Activated CD4-positive, alpha-beta T cell treated with anti-CD3 and anti-CD28 coated beads, Interleukin-10, Interleukin-2, amounts not matched to agents 100 ng/mL and 50 ng/mL, durations not matched to agents 16 hours and 8 hours (primary cell): ENCODE measurements around the gene ZFYVE28.

Experiments
- DNase-seq: peaks from one replicate; pipeline ENCODE4 v3.0.0-alpha.2; 2020

Gene ZFYVE28

GRCh38 chr4:2297606-2298531 is 120.6 kb downstream of the ZFYVE28 start:
- DNase-seq = no peak

DNA sequence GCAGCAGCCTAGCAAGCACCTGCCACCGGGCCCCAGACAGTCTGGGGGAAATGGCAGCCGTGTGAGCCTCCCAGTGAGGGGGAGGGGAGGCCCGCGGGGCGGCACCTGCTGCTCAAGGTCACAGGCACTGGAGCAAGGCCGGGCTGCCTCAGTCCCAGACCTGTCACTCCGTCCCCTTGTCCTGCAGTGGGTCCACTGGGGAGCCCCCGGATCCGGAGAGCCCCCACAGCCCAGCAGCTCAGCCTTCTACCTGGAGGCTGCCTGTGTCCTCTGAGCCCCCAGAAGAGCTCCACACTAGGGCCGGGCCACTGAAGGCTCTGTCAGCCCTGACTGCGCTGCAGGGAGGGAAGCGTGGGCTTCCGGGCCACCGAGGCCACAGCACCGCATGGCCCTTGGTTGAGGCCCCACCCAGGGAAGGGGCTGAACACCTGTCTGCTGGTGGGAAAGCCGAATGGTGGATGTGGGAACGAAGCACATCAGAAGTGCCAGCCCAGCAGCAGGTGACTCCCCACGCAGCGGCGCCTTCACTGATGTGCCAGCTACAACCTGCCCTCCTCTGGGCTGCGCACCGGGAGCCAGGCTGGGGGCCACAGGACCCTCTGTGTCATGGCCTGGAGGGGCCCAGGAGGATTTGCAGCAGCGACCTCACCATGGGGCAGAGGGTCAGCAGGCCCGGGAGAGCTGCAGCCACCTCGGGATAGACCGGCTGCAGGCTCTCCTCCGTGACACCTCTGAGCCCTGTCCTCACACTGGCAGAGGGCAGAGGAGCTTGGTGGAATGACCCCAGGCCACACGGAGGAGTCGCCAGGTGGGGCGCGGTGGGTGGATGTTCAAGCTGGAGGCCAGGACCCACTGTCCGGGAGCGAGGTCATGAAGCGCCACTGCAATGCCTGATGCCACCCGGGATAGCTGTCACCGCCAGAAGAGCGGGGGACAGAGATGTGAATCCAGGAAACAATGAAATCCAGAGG is 121.5 kb downstream of the ZFYVE28 start:
- DNase-seq = no peak

GRCh38 chr4:2295900-2296442 is 122.5 kb downstream of the ZFYVE28 start:
- DNase-seq = no peak

- no peak for DNase-seq
Measured at GRCh38 chr4:2295500-2295899, 122.9 kb downstream of the ZFYVE28 start.

GRCh38 chr4:2292646-2293108 is 125.8 kb downstream of the ZFYVE28 start:
- DNase-seq = no peak

DNA sequence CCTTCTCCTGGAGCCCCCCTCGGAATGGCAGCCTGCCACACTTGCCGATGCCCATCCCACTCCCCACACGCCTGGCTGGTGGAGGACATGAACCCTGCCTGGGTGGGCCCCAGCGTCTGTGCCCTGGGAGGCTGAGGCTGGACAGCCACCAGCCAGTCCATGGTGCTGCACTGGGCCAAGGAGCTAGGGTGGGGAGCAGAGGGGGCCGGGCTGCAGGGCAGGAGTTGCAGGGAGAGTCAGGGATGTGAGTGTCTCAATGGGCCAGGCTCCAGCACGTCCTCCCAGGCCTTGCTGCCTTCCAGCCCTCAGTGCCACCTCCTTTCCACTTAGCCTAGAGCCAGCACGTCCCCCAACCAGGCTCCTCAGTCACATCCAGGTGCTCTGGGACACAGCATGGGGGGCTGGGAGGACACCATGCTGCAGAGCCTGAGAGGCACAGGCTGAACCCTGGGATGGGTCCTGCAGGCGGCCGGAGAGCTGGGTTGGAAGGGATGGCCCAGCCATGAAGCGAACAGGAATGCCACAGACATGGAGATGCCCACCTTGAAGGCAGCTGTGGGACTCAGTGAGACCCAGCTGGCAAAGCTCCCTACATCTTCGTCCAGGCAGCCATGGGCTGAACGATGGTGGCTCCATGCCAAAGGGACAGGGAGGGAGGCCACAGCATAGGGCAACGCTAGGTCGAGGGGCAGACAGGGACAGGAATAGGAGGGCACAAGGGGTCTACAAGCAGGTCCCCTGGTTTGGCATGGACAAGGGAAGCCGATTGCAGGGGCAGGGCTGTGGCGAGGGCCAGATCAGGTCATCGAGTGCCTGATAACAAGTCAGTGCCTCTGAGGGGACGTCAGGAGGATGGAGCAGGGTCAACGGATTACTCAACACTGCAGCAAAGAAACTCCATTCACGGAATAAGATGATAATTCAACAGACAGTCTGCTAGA is 126.5 kb downstream of the ZFYVE28 start:
- no peak for DNase-seq

DNA sequence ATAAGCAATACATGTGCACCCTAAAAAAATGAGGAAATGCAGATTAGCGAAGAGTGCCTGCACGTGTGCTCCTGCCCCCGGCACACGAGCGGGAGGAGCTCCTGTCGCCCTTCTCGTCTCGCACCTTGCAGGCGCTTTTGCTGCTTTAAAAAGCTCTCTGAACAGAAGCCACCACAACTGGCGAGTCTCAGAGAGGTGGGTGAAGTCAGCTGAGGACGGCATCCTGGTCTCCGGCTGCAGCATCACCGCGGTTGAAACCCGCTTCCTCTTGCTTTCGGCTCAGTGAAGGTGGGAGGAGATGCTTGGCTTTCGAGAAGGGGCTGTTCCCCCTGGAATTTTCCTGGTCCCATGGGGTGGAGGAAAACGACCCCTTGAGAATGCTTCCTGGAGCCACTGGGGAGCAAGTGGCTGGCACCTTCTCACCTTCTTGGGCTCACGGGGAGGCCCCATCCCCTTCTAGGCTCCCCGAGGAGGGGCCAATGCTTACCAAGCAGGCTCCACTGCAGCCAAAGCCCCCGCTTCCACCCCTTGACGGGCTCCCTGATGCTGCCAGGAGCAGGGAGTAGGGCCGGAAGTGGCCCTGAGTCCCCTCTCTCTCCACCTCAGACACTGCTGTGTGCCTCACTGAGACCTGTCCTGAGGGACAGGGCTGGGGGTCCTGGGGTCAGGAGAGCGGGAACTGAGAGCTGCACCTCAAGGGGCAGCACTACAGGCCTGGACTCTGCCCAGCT is 127.3 kb downstream of the ZFYVE28 start:
- peak; percentile 64 for DNase-seq

GRCh38 chr4:2290488-2290887 is 128.0 kb downstream of the ZFYVE28 start:
- DNase-seq = no peak

- no peak for DNase-seq
Measured at GRCh38 chr4:2289955-2290333, 128.5 kb downstream of the ZFYVE28 start.

DNA sequence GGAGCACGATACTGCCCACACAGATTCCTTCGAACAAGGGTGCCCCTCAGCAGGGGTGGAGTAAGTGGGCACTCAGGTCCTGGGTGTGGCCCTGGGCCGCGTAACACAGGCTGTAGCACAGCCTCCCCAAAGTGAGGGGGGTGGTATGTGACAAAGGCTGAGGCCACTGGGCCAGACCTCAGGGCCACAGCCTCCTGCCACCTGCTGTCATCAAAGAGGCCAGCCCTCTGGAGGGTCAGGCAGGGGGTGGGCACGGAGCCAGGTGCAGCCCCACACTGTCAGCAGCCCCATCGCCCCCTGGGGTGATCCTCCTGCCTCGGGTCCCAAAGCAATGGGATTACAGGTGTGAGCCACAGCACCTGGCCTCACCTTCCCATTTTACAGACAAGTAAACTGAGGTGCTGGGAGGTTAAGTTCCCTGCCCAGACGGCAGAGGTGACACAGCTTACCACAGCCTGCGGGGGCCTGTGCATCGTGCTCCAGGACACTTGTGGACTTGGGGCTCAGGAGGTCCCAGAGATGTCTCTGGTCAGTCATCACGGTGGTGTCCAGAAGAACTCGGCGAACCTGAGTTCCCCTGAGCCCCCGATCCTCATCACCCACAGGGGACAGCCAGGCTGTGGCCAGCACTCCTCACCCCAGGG is 129.0 kb downstream of the ZFYVE28 start:
- no peak for DNase-seq

- DNase-seq = no peak
Measured at GRCh38 chr4:2288051-2288541, 130.3 kb downstream of the ZFYVE28 start.

GRCh38 chr4:2287594-2287915 is 130.9 kb downstream of the ZFYVE28 start:
- DNase-seq = no peak

- no peak for DNase-seq
Measured at GRCh38 chr4:2286904-2287593, 131.4 kb downstream of the ZFYVE28 start.

DNA sequence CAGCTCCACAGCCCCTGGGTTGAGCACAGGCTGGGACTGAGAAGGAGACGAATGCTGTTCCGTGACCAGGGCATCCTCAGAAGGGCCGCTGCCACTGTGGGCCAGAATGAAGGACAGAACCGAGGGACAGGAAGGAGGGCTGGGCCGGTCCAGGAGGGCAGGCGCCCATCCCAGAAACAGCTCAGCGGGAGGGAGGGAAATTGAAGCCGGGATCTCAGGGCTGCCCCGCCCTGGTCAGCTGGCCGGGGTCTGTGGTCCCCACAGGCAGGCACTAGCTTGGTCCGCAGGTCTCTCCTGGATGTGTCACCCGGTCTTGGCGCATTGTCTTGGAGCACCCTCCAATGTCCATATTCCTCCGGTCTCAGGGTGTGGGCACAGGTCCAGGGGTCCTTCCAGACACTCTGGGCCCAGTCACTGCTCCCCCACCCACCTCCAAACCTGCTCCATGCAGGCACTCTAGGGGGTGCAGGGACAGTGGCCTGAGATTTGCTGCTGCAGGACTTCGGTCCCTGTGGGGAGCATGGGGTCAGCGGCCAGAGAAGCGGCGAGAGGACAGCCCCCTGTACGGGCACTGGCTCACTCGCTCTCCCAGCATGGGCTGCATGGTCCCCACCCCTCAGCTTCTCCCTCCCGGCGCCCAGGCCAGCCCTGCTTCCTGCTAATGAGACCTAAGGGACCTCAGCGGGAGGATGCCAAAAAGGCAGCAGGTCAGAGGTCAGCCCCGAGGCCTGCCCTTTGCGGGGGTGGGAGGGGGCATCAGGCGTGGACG is 132.6 kb downstream of the ZFYVE28 start:
- no peak for DNase-seq

DNA sequence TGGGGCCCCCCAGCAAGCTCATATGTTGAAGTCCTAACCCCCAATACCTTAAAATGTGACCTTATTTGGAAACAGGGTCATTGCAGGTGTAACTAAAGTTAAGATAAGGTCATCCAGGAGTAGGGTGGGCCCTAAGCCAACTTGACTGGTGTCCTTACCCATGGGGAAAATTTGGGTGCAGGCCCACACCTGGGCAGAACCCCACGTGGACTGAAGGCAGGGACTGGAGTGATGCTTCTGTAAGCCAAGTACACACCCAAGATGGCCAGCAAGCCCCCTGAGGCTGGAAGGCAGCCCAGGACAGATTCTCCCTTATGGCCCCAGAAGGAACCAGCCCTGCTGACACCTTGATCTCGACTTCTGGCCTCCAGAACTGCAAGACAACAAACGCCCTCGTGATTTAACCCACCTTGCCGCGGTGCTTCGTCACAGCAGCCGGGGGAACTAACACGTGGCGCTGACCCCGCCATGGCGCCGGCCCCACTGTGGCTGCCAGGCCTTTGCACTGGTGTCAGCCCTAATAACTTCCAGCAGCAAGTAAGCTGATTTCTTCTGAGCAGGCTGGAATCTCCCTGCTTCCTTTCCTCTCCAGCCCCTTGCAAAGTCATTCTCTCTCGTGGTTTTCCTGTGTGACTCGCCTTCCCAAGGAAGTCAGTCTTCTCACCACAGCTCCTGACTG is 133.4 kb downstream of the ZFYVE28 start:
- no peak for DNase-seq

- DNase-seq = no peak
Measured at GRCh38 chr4:2284161-2284933, 134.1 kb downstream of the ZFYVE28 start.

DNA sequence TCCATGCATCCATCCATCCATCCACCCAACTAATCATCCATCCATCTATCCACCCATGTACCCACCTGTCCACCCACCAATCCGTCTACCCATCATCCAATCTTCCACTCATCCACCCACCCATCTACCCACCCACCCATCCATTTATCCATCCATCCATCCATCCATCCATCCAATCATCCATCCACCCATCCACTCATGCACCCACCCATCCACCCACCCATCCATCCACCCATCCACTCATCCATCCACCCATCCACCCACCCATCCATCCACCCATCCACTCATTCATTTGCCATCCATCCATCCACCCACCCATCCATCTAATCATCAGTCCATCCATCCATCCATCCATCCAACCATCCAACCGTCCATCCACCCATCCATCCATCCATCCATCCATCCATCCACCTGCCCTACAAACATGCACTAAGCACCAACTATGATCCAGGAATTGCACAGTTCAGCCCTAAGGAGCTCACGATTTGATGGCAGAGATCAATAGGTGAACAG is 135.2 kb downstream of the ZFYVE28 start:
- DNase-seq = no peak
